Measurements from ENCODE around the gene FHOD3.

FHOD3 gene

DNA sequence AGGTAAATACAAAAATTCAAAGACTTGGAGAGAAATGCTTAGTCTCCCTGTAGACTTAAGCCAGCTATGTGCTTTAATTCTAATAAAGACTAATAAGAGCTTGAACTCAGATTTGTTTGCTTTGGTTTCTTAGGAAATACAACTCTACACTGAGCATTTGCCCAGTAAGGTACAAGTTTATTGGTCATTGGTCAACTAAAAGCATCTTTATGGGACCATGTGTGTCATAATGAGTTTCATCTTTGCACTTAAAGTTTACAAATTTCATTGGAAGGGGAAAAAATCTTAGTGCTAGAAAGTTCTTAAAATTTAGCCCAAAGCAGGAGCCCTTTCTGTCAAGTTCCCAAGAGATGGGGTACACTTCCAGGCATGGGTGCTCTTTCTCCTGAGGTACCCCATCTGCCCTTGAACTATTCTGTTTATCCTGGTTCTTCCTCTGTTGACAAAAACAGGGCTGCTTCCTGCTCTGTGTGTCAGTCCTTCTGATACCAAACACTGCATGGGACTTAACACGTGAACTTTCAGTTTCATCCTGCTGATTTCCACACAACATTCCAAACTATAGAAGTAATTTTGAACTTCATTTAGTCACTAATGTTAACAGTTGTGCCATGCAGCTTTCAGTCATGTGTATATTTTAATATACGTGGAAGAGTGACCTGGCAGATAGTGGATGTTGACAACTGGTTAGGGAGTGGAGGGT lies 331.1 kb downstream of the FHOD3 start:
- H3K4me3 ChIP-seq (ENCODE audit: low read depth, low read length) = no peak overlapping the region
- no peak for DNase-seq (ENCODE audit: low read depth)

DNA sequence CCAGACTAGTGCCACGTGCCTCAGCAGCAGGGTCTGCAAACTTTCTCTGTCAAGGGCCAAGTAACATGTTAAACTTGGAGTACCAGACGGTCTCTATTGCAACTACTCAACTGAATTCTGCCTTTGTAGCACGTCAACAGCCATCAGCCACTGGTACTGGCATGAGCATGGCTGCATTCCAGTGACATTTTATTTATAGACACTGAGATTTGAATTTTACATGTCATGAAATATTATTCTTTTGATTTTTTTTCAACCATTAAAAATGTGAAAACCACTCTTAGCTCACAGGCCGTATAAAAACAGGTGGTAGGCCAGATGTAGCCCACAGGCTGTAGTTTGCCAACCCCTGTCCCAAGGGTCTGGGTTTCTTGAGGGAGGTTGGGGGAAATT lies 331.6 kb downstream of the FHOD3 start:
- TF ChIP-seq, protein P1, sequence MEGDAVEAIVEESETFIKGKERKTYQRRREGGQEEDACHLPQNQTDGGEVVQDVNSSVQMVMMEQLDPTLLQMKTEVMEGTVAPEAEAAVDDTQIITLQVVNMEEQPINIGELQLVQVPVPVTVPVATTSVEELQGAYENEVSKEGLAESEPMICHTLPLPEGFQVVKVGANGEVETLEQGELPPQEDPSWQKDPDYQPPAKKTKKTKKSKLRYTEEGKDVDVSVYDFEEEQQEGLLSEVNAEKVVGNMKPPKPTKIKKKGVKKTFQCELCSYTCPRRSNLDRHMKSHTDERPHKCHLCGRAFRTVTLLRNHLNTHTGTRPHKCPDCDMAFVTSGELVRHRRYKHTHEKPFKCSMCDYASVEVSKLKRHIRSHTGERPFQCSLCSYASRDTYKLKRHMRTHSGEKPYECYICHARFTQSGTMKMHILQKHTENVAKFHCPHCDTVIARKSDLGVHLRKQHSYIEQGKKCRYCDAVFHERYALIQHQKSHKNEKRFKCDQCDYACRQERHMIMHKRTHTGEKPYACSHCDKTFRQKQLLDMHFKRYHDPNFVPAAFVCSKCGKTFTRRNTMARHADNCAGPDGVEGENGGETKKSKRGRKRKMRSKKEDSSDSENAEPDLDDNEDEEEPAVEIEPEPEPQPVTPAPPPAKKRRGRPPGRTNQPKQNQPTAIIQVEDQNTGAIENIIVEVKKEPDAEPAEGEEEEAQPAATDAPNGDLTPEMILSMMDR (IDR thresholded peaks at IDR 0.05; ENCODE audit: control insufficient read depth, extremely low read depth, insufficient read depth) = no peak
- H3K4me3 ChIP-seq (ENCODE audit: low read depth, low read length) = no peak overlapping the region
- no peak for DNase-seq (ENCODE audit: low read depth)

More for the DNA sequence above, 331.1 kb downstream of the FHOD3 start:
- TF ChIP-seq, protein P1 (IDR thresholded peaks at IDR 0.05; ENCODE audit: control insufficient read depth, extremely low read depth, insufficient read depth) = no peak

DNA sequence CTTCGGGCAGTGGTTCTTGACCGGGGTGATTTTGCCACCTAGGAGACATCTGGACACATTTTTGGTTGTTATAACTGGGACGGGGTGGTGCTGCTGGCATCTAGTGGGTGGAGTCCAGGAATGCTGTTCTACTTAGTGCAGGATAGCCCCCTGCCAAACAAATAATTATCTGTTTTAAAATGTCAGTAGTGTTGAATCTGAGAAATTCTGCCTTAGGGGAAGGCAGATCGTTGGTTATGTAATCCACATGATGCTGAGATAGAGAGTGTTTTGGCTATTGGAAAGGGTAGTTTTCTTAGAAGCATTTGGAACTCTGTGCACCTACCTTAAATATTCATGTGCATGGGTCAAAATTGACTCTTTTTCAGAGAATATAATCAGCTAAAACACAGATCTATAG lies 332.3 kb downstream of the FHOD3 start:
- no peak overlapping the region for H3K4me3 ChIP-seq (ENCODE audit: low read depth, low read length)
- no peak for DNase-seq (ENCODE audit: low read depth)
- TF ChIP-seq, protein P1 (IDR thresholded peaks at IDR 0.05; ENCODE audit: control insufficient read depth, extremely low read depth, insufficient read depth) = no peak

DNA sequence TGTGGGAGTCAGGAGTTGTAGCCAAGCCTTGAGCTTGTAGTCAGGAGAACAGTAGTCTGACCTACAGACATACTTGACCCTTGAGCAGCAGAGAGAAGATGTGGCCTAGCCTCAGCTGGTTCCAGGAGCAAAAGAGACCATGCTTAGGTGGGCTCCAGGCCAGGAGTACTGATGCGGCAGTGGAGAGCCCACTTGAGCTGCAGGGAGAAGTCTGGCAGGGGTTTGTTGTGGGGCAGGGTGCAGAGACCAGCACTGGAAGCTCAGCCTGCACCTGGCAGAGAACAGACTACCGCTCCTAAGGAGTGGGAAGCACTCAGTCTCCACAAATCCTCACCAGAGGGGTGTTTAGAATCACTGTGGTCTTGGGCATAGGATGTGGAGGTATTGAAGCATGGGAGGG lies 333.4 kb downstream of the FHOD3 start:
- TF ChIP-seq, protein P1 (IDR thresholded peaks at IDR 0.05; ENCODE audit: control insufficient read depth, extremely low read depth, insufficient read depth) = no peak
- H3K4me3 ChIP-seq (ENCODE audit: low read depth, low read length) = no peak overlapping the region
- DNase-seq (ENCODE audit: low read depth) = no peak

DNA sequence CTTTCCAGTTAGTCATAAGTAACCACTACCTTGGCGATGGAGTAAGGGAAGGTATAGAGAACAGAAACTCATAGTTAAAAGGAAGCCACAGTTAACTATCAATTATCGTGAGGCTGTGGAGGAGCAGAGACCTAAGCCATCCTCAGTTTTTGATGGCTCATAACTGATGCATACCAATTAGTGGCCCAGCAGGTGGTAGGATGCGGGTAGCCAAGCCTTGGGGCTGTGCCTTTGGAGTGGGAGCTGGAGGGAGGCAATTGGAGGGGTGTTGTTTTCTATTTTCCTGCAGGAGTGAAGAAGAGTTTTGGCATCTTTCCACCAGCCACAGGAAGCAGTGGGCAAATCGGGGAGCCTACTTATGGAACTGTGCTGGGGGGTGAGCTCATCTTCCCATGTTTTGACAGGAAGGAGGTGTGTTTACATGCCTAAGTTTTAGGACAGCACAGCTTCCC lies 336.5 kb downstream of the FHOD3 start:
- TF ChIP-seq, protein P1 (IDR thresholded peaks at IDR 0.05; ENCODE audit: control insufficient read depth, extremely low read depth, insufficient read depth) = no peak
- DNase-seq (ENCODE audit: low read depth) = no peak
- H3K4me3 ChIP-seq (ENCODE audit: low read depth, low read length) = no peak overlapping the region

DNA sequence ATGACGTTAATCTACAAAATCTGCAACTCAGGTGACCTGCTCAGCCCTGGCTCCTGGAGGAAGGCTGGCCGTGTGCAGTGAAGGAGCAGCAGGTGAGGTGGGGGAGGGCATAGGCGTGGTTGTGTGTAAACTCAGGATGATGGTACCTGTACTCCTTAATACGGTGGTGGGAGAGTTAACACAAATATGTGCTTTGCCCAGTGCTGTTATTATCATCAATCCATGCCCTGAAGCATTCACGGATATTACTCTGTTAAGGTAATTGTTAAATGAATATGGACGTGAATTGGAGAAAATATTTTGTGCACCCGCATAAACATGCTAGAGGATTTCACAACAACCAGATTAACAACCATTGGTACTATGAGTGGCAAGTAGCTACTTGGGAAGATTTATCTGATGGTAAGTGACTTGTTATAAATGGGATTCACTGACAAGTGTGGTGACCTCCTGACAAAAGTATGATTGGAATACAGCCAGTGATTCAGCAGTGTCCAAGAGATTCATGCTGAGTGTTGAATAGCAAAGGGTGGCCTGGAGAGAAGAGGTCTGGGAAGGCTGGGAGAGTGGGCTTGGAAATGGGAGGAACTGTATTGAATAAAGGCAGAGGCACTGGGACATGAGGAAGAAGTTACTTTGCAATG lies 337.2 kb downstream of the FHOD3 start:
- H3K4me3 ChIP-seq (ENCODE audit: low read depth, low read length) = no peak overlapping the region
- TF ChIP-seq, protein P1 (IDR thresholded peaks at IDR 0.05; ENCODE audit: control insufficient read depth, extremely low read depth, insufficient read depth) = no peak
- no peak for DNase-seq (ENCODE audit: low read depth)

Measured in LNCaP clone FGC (cell line).